IPS-15b (cell line): ENCODE measurements around the gene MBNL2.

Source experiments
- H3K27me3 ChIP-seq: one replicate; pipeline ENCODE4 v1.6.1; 2013; ENCODE audit warnings: low read length; ENCODE audit not compliant: control insufficient read depth, insufficient read depth
- H3K36me3 ChIP-seq: one replicate; pipeline ENCODE4 v1.6.1; 2013; ENCODE audit warnings: low read length; ENCODE audit not compliant: control insufficient read depth, insufficient read depth
- H3K4me1 ChIP-seq: one replicate; pipeline ENCODE4 v1.6.1; 2013; ENCODE audit warnings: mild to moderate bottlenecking, low read length; ENCODE audit not compliant: control insufficient read depth, insufficient read depth
- H3K4me3 ChIP-seq: one replicate; pipeline ENCODE4 v1.5.1; 2013; ENCODE audit warnings: low read depth, low read length
- H3K9ac ChIP-seq: one replicate; pipeline ENCODE4 v1.6.1; 2013; ENCODE audit warnings: low read depth, mild to moderate bottlenecking, low read length
- H3K9me3 ChIP-seq: one replicate; pipeline ENCODE4 v1.6.1; 2013; ENCODE audit warnings: mild to moderate bottlenecking, low read length; ENCODE audit not compliant: control insufficient read depth, insufficient read depth

The MBNL2 gene

GRCh38 chr13:97257800-97258799, 36.0 kb downstream of the MBNL2 start:
- Histone ChIP-seq H3K27me3 (no peaks in the 10 kb centered on the region), H3K4me1 (peaks cover 11% of the 10 kb centered on the region), H3K9me3 (no peaks in the 10 kb centered on the region), H3K9ac (no peak overlapping the region), H3K4me3 (no peak overlapping the region), H3K36me3 (no peaks in the 10 kb centered on the region)

GRCh38 chr13:97258801-97259200, 36.7 kb downstream of the MBNL2 start:
- Histone ChIP-seq H3K36me3 (no peaks in the 10 kb centered on the region), H3K4me3 (no peak overlapping the region), H3K27me3 (no peaks in the 10 kb centered on the region), H3K9me3 (no peaks in the 10 kb centered on the region), H3K9ac (no peak overlapping the region), H3K4me1 (peaks cover 11% of the 10 kb centered on the region)

- Histone ChIP-seq H3K9ac (no peak overlapping the region), H3K4me1 (peaks cover 11% of the 10 kb centered on the region)
These were observed 37.3 kb downstream of the MBNL2 start for GRCh38 chr13:97259410-97259797.

GRCh38 chr13:97259798-97260714, 37.9 kb downstream of the MBNL2 start:
- Histone ChIP-seq H3K4me1 (peaks cover 11% of the 10 kb centered on the region), H3K36me3 (no peaks in the 10 kb centered on the region), H3K4me3 (no peak overlapping the region), H3K9ac (no peak overlapping the region), H3K27me3 (no peaks in the 10 kb centered on the region), H3K9me3 (no peaks in the 10 kb centered on the region)

More at GRCh38 chr13:97259410-97259797, 37.3 kb downstream of the MBNL2 start:
- Histone ChIP-seq H3K36me3 (no peaks in the 10 kb centered on the region), H3K9me3 (no peaks in the 10 kb centered on the region), H3K27me3 (no peaks in the 10 kb centered on the region), H3K4me3 (no peak overlapping the region)

GRCh38 chr13:97261254-97262005, 39.3 kb downstream of the MBNL2 start:
- Histone ChIP-seq H3K9me3 (no peaks in the 10 kb centered on the region), H3K4me1 (peaks cover 10% of the 10 kb centered on the region), H3K4me3 (no peak overlapping the region), H3K36me3 (no peaks in the 10 kb centered on the region), H3K27me3 (no peaks in the 10 kb centered on the region), H3K9ac (no peak overlapping the region)

- Histone ChIP-seq H3K4me1 (peaks cover 9% of the 10 kb centered on the region), H3K9ac (no peak overlapping the region), H3K4me3 (no peak overlapping the region), H3K9me3 (no peaks in the 10 kb centered on the region), H3K36me3 (no peaks in the 10 kb centered on the region), H3K27me3 (no peaks in the 10 kb centered on the region)
These were observed 39.9 kb downstream of the MBNL2 start for GRCh38 chr13:97262058-97262457.

- no peak overlapping the region for H3K4me3 ChIP-seq
- no peaks in the 10 kb centered on the region for H3K36me3 ChIP-seq
- no peaks in the 10 kb centered on the region for H3K27me3 ChIP-seq
- no peaks in the 10 kb centered on the region for H3K9me3 ChIP-seq
- peaks cover 8% of the 10 kb centered on the region for H3K4me1 ChIP-seq
- H3K9ac ChIP-seq, result no peak overlapping the region
These were observed 41.0 kb downstream of the MBNL2 start for GRCh38 chr13:97263160-97263559.

GRCh38 chr13:97264663-97265062, 42.5 kb downstream of the MBNL2 start:
- no peaks in the 10 kb centered on the region for H3K27me3 ChIP-seq

GRCh38 chr13:97266332-97266731, 44.2 kb downstream of the MBNL2 start:
- H3K27me3 ChIP-seq, result no peaks in the 10 kb centered on the region
- no peaks in the 10 kb centered on the region for H3K36me3 ChIP-seq
- no peak overlapping the region for H3K4me3 ChIP-seq
- no peak overlapping the region for H3K9ac ChIP-seq
- H3K4me1 ChIP-seq, result peaks cover 8% of the 10 kb centered on the region
- H3K9me3 ChIP-seq, result no peaks in the 10 kb centered on the region

More at GRCh38 chr13:97264663-97265062, 42.5 kb downstream of the MBNL2 start:
- Histone ChIP-seq H3K9ac (no peak overlapping the region), H3K36me3 (no peaks in the 10 kb centered on the region), H3K4me1 (peaks cover 8% of the 10 kb centered on the region), H3K4me3 (no peak overlapping the region), H3K9me3 (no peaks in the 10 kb centered on the region)

- no peak overlapping the region for H3K4me3 ChIP-seq
- H3K27me3 ChIP-seq, result no peaks in the 10 kb centered on the region
- no peaks in the 10 kb centered on the region for H3K36me3 ChIP-seq
- H3K9me3 ChIP-seq, result no peaks in the 10 kb centered on the region
- peaks cover 8% of the 10 kb centered on the region for H3K4me1 ChIP-seq
- H3K9ac ChIP-seq, result no peak overlapping the region
These were observed 44.8 kb downstream of the MBNL2 start for GRCh38 chr13:97266772-97267417.
